H9 (cell line): ENCODE data around the gene TLE6. TPM values are rescaled to one million over a fixed set of nuclear protein-coding genes. Genes with fewer than 3 reads are reported as not detected.

ENCODE experiments used
- DNase-seq: peaks from one replicate; pipeline ENCODE4 v3.0.0-alpha.2; 2017
- H2AFZ ChIP-seq: one replicate; pipeline ENCODE4 v1.6.1; 2013; ENCODE audit warnings: mild to moderate bottlenecking, low read length, control low read depth, moderate library complexity
- H2AK5ac ChIP-seq: 2 replicates; pipeline ENCODE4 v1.6.1; 2013; ENCODE audit warnings: low read length, control low read depth, mixed read lengths; ENCODE audit not compliant: insufficient read length
- H2BK120ac ChIP-seq: one replicate; pipeline ENCODE4 v1.6.1; 2013; ENCODE audit warnings: low read depth, mild to moderate bottlenecking, low read length, control low read depth, inconsistent platforms; ENCODE audit not compliant: poor library complexity, severe bottlenecking
- H2BK12ac ChIP-seq: 2 replicates; pipeline ENCODE4 v1.6.1; 2013; ENCODE audit warnings: low read length, control low read depth, mixed read lengths, low read depth; ENCODE audit not compliant: insufficient read length
- H2BK15ac ChIP-seq: 2 replicates; pipeline ENCODE4 v1.6.1; 2013; ENCODE audit warnings: low read depth, low read length, control low read depth
- H2BK20ac ChIP-seq: one replicate; pipeline ENCODE4 v1.6.1; 2013; ENCODE audit warnings: low read depth, mild to moderate bottlenecking, low read length, control low read depth, inconsistent platforms; ENCODE audit not compliant: poor library complexity, severe bottlenecking
- H2BK5ac ChIP-seq: 2 replicates; pipeline ENCODE4 v1.6.1; 2013; ENCODE audit warnings: low read length, control low read depth, mixed read lengths; ENCODE audit not compliant: insufficient read length
- H3K14ac ChIP-seq: 2 replicates; pipeline ENCODE4 v1.6.1; 2013; ENCODE audit warnings: low read length, control low read depth; ENCODE audit not compliant: insufficient read depth
- H3K18ac ChIP-seq: 2 replicates; pipeline ENCODE4 v1.6.1; 2013; ENCODE audit warnings: low read depth, mild to moderate bottlenecking, mixed read lengths, low read length, control low read depth; ENCODE audit not compliant: insufficient read length
- H3K23ac ChIP-seq: 2 replicates; pipeline ENCODE4 v1.6.1; 2013; ENCODE audit warnings: low read length, control low read depth, mixed read lengths, low read depth; ENCODE audit not compliant: insufficient read length
- H3K23me2 ChIP-seq: 2 replicates; pipeline ENCODE4 v1.6.1; 2013; ENCODE audit warnings: low read depth, mild to moderate bottlenecking, mixed read lengths, low read length, control low read depth; ENCODE audit not compliant: insufficient read length, poor library complexity, severe bottlenecking
- H3K27ac ChIP-seq: 2 replicates; pipeline ENCODE4 v1.5.1; 2013; ENCODE audit warnings: low read length, control low read depth, mixed read lengths, low read depth; ENCODE audit not compliant: insufficient read length
- H3K27me3 ChIP-seq: 2 replicates; pipeline ENCODE4 v1.6.1; 2013; ENCODE audit warnings: low read length, control low read depth, inconsistent platforms; ENCODE audit not compliant: insufficient read depth
- H3K4ac ChIP-seq: 2 replicates; pipeline ENCODE4 v1.6.1; 2013; ENCODE audit warnings: low read depth, mild to moderate bottlenecking, control low read depth, inconsistent platforms, low read length, moderate library complexity
- H3K4me1 ChIP-seq: 2 replicates; pipeline ENCODE4 v1.6.1; 2013; ENCODE audit warnings: low read length, control low read depth, inconsistent platforms; ENCODE audit not compliant: insufficient read depth
- H3K4me2 ChIP-seq: 2 replicates; pipeline ENCODE4 v1.6.1; 2013; ENCODE audit warnings: low read length, control low read depth, mixed read lengths; ENCODE audit not compliant: insufficient read length, insufficient read depth
- H3K56ac ChIP-seq: 2 replicates; pipeline ENCODE4 v1.6.1; 2013; ENCODE audit warnings: low read depth, mild to moderate bottlenecking, mixed read lengths, low read length, control low read depth; ENCODE audit not compliant: insufficient read length
- H3K79me1 ChIP-seq: 2 replicates; pipeline ENCODE4 v1.6.1; 2013; ENCODE audit warnings: low read depth, mild to moderate bottlenecking, moderate library complexity, low read length, control low read depth, inconsistent platforms; ENCODE audit not compliant: insufficient read depth, poor library complexity, severe bottlenecking
- H3K79me2 ChIP-seq: 2 replicates; pipeline ENCODE4 v1.6.1; 2013; ENCODE audit warnings: low read length, control low read depth, inconsistent platforms; ENCODE audit not compliant: insufficient read depth
- H3K9ac ChIP-seq: 2 replicates; pipeline ENCODE4 v1.6.1; 2013; ENCODE audit warnings: low read length, control low read depth, mixed read lengths; ENCODE audit not compliant: insufficient read length; ENCODE audit errors: extremely low read depth
- H3K9me3 ChIP-seq: one replicate; pipeline ENCODE4 v1.6.1; 2013; ENCODE audit warnings: low read depth, low read length, inconsistent platforms; ENCODE audit not compliant: control insufficient read depth
- H3T11ph ChIP-seq: one replicate; pipeline ENCODE4 v1.6.1; 2013; ENCODE audit warnings: mild to moderate bottlenecking, low read length, control low read depth, inconsistent platforms
- H4K20me1 ChIP-seq: one replicate; pipeline ENCODE4 v1.6.1; 2013; ENCODE audit not compliant: control insufficient read depth, insufficient read length, insufficient read depth
- H4K5ac ChIP-seq: 2 replicates; pipeline ENCODE4 v1.6.1; 2013; ENCODE audit warnings: low read depth, mild to moderate bottlenecking, mixed read lengths, low read length, control low read depth; ENCODE audit not compliant: insufficient read length
- H4K8ac ChIP-seq: replicated peaks from 2 replicates; pipeline ENCODE4 v1.6.1; 2013; ENCODE audit warnings: low read length, control low read depth, mixed read lengths, low read depth; ENCODE audit not compliant: insufficient read length
- H4K91ac ChIP-seq: 2 replicates; pipeline ENCODE4 v1.6.1; 2013; ENCODE audit warnings: low read depth, mild to moderate bottlenecking, moderate library complexity, mixed read lengths, low read length, control low read depth; ENCODE audit not compliant: insufficient read length
- H3K27ac Mint-ChIP-seq, 3 experiments: 2 replicates in 2 of 3; 3 replicates in 1 of 3; pipeline ENCODE4 v1.8.0; 2020 to 2021; ENCODE audit warnings: mixed read lengths in 3 of 3, mild to moderate bottlenecking in 1 of 3, moderate library complexity in 1 of 3
- H3K27me3 Mint-ChIP-seq: 2 replicates; pipeline ENCODE4 v1.8.0; 2021; ENCODE audit warnings: low read depth, mild to moderate bottlenecking, moderate library complexity, mixed read lengths
- H3K36me3 Mint-ChIP-seq, 3 experiments: 2 replicates in 2 of 3; 3 replicates in 1 of 3; pipeline ENCODE4 v1.8.0; 2020 to 2021; ENCODE audit warnings: low read depth in 3 of 3, mixed read lengths in 3 of 3; ENCODE audit not compliant: insufficient read depth in 1 of 3
- H3K4me1 Mint-ChIP-seq, 2 experiments: 2 replicates each; pipeline ENCODE4 v1.8.0; 2020; ENCODE audit warnings: mixed read lengths in 2 of 2
- H3K4me3 Mint-ChIP-seq, 2 experiments: 2 replicates in 1 of 2; 3 replicates in 1 of 2; pipeline ENCODE4 v1.8.0; 2020 to 2021; ENCODE audit warnings: mild to moderate bottlenecking in 2 of 2, mixed read lengths in 2 of 2, moderate library complexity in 1 of 2
- H3K9me3 Mint-ChIP-seq, 2 experiments: 2 replicates in 1 of 2; 3 replicates in 1 of 2; pipeline ENCODE4 v1.8.0; 2020; ENCODE audit warnings: mild to moderate bottlenecking in 2 of 2, mixed read lengths in 2 of 2, moderate library complexity in 1 of 2
- WGBS: extraction: QIAGEN DNeasy Blood & Tissue Kit; methylation state at CpG from one replicate; pipeline ENCODE4 v1.1.7; 2013; ENCODE audit warnings: missing lambda C conversion rate, low lambda C conversion rate, mixed read lengths; ENCODE audit not compliant: insufficient read length; ENCODE audit errors: extremely low coverage; 5-methylcytosine and 5-hydroxymethylcytosine counted together
- total RNA-seq: library from RNA; stranded (reverse); gene quantifications from 2 replicates; pipeline ENCODE4 v1.2.1, GENCODE V29; 2021
- TF ChIP-seq, protein P1 (sequence below): fragments of 200-600 bp; sonication (generic); conservative IDR thresholded peaks from 3 replicates; pipeline ENCODE4 v1.8.0; 2021; ENCODE audit warnings: antibody characterized with exemption, mild to moderate bottlenecking

The TLE6 gene
- total RNA-seq, 1 experiment from 2014 or later: 1.7 TPM

DNA sequence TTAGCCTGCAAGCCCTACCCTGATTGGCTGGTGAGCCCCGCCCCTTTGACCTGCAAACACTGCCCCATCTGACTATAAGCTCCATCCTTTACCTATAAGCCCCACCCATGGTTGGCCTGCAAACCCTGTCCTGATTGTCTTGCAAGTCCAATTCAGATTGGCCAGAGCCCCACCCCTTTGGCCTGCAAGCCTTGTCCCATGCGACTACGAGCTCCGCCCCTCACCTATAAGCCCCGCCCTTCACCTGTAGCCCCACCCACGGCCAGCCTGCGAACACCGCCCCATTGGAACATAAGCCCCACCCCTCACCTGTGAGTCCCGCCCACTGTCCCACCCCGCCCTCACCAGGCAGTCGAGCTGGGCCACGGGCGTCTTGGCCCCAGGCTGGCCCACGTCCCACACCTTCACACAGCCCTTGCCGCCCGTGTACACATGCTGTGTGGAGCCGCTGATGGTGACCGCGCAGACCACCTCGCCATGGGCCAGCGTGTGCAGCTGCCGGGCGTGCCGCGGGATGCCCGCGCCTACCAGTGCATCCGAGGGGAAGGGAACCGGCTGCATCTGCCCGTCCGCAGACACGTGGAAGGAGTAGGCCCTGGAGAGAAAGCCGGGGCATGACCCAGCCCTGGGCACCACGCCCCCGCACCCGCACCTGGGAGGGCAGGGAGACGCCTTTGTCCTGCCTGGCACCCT, 28.9 kb downstream of the TLE6 start:
- Histone ChIP-seq H4K8ac (no peak overlapping the region), H2BK120ac (no peak overlapping the region), H3K27me3 (no peaks in the 10 kb centered on the region), H3K79me2 (no peaks in the 10 kb centered on the region), H3K4ac (no peak overlapping the region), H3K18ac (no peak overlapping the region), H3K27ac (no peak overlapping the region), H3K4me1 (no peaks in the 10 kb centered on the region), H4K5ac (no peak overlapping the region), H3K56ac (no peak overlapping the region), H4K20me1 (no peaks in the 10 kb centered on the region), H2BK20ac (no peak overlapping the region), H2BK15ac (no peak overlapping the region), H3K14ac (no peak overlapping the region), H4K91ac (no peak overlapping the region), H2BK12ac (no peak overlapping the region), H3K9me3 (no peaks in the 10 kb centered on the region), H3K4me2 (no peak overlapping the region), H3K23ac (no peak overlapping the region), H3K23me2 (no peaks in the 10 kb centered on the region), H3K79me1 (no peaks in the 10 kb centered on the region), H2AK5ac (no peak overlapping the region), H3K9ac (no peak overlapping the region), H2BK5ac (no peak overlapping the region), H2AFZ (no peak overlapping the region), H3T11ph (no peak overlapping the region)
- H3K36me3 Mint-ChIP-seq: no peaks in the 10 kb centered on the region
- peaks cover 8% of the 10 kb centered on the region for H3K27me3 Mint-ChIP-seq
- no CpG with 5 or more reads among the region's 37 CpGs for WGBS
- TF ChIP-seq, protein P1, sequence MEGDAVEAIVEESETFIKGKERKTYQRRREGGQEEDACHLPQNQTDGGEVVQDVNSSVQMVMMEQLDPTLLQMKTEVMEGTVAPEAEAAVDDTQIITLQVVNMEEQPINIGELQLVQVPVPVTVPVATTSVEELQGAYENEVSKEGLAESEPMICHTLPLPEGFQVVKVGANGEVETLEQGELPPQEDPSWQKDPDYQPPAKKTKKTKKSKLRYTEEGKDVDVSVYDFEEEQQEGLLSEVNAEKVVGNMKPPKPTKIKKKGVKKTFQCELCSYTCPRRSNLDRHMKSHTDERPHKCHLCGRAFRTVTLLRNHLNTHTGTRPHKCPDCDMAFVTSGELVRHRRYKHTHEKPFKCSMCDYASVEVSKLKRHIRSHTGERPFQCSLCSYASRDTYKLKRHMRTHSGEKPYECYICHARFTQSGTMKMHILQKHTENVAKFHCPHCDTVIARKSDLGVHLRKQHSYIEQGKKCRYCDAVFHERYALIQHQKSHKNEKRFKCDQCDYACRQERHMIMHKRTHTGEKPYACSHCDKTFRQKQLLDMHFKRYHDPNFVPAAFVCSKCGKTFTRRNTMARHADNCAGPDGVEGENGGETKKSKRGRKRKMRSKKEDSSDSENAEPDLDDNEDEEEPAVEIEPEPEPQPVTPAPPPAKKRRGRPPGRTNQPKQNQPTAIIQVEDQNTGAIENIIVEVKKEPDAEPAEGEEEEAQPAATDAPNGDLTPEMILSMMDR: no peak
- peaks cover 0 to 14% of the 10 kb centered on the region in 2 experiments; a peak in 2 of 4 replicates for H3K4me1 Mint-ChIP-seq
- H3K4me3 Mint-ChIP-seq: no peak overlapping the region
- DNase-seq: peak; percentile 99
- no peaks in the 10 kb centered on the region; a peak in 1 of 5 replicates for H3K9me3 Mint-ChIP-seq
- no peak overlapping the region for H3K27ac Mint-ChIP-seq
